Skeletal muscle tissue (tissue), 4 donors: ENCODE measurements around the gene PDZRN4. TPM values are rescaled to one million over a fixed set of nuclear protein-coding genes. Genes with fewer than 3 reads are reported as not detected.

Source experiments
- H3K27ac ChIP-seq: one replicate; pipeline ENCODE4 v1.7.0; 2013; ENCODE audit warnings: mild to moderate bottlenecking, low read depth, low read length, inconsistent platforms
- H3K27me3 ChIP-seq, 3 donors: one replicate each; pipeline ENCODE4 v1.7.0; 2013; ENCODE audit warnings: low read length in 3 of 3; ENCODE audit not compliant: control insufficient read depth in 3 of 3, insufficient read depth in 3 of 3
- H3K36me3 ChIP-seq, 3 donors: one replicate each; pipeline ENCODE4 v1.7.0; 2013; ENCODE audit warnings: low read length in 3 of 3; ENCODE audit not compliant: control insufficient read depth in 3 of 3, insufficient read depth in 3 of 3
- H3K4me1 ChIP-seq, 3 donors: one replicate each; pipeline ENCODE4 v1.7.0; 2013; ENCODE audit warnings: low read length in 3 of 3, mild to moderate bottlenecking in 3 of 3; ENCODE audit not compliant: control insufficient read depth in 3 of 3, insufficient read depth in 3 of 3
- H3K4me3 ChIP-seq, 3 donors: one replicate each; pipeline ENCODE4 v1.7.0; 2013; ENCODE audit warnings: low read length in 3 of 3
- H3K9ac ChIP-seq, 3 donors: one replicate each; pipeline ENCODE4 v1.7.0; 2013; ENCODE audit warnings: low read length in 3 of 3, mild to moderate bottlenecking in 3 of 3, moderate library complexity in 2 of 3, low read depth in 1 of 3
- H3K9me3 ChIP-seq, 3 donors: one replicate each; pipeline ENCODE4 v1.7.0; 2013; ENCODE audit warnings: low read length in 3 of 3; ENCODE audit not compliant: control insufficient read depth in 3 of 3
- total RNA-seq: library from RNA; depleted of rRNA; stranded (reverse); fragments of >200 nt; gene quantifications from one replicate; pipeline ENCODE4 v1.2.3, GENCODE V29; 2014
- donor health status: Osteomylitis.

The PDZRN4 gene
- total RNA-seq, 1 donor from 2014 or later, result 1.6 TPM

DNA sequence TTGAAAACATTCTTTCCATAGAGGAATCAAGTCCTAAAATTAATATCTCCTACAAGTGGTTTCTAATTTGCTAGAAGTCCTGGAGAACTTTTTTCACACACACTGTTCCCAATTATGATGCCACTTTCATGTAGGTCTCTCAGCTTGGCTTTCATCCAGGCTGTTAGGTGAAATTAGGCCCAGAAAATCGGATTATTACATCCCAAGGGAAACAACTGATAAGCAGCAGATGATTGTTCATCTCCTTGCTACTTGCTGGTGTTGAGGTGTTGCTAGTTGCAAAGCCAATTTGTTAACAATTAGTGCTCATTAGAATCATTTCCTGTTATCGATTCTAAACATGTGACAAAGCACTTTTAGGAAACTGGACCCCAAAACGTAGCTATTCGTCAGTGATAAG lies 248.0 kb downstream of the PDZRN4 start:
- no peaks in the 10 kb centered on the region for H3K27me3 ChIP-seq
- H3K4me1 ChIP-seq, result no peaks in the 10 kb centered on the region
- H3K27ac ChIP-seq, result no peak overlapping the region

DNA sequence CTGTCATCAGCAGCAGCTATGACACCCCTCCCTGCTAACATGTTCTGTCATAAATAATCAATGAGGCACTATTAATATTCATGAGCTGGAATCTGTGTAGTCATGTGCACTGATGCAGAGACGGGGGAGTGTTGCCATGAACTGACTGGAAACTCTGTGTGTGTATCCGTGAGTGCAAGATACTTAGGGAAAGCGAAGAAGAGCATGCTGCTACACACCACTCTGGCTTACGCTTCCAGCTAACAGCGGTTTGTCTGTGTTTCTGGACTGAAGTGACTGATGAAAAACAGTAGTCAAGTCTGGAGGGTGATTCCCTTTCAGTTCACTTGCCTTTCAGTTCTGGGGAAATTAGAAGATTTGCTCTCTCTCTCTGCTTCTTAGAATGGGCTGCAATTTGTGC lies 249.4 kb downstream of the PDZRN4 start:
- no peaks in the 10 kb centered on the region for H3K27me3 ChIP-seq
- H3K4me3 ChIP-seq, result no peak overlapping the region
- no peaks in the 10 kb centered on the region for H3K4me1 ChIP-seq
- H3K27ac ChIP-seq, result no peak overlapping the region
- H3K36me3 ChIP-seq, result no peaks in the 10 kb centered on the region
- no peaks in the 10 kb centered on the region for H3K9me3 ChIP-seq
- H3K9ac ChIP-seq, result no peak overlapping the region

More for the DNA sequence above, 248.0 kb downstream of the PDZRN4 start:
- H3K9me3 ChIP-seq, result no peaks in the 10 kb centered on the region
- no peak overlapping the region for H3K9ac ChIP-seq
- H3K4me3 ChIP-seq, result no peak overlapping the region
- no peaks in the 10 kb centered on the region for H3K36me3 ChIP-seq

DNA sequence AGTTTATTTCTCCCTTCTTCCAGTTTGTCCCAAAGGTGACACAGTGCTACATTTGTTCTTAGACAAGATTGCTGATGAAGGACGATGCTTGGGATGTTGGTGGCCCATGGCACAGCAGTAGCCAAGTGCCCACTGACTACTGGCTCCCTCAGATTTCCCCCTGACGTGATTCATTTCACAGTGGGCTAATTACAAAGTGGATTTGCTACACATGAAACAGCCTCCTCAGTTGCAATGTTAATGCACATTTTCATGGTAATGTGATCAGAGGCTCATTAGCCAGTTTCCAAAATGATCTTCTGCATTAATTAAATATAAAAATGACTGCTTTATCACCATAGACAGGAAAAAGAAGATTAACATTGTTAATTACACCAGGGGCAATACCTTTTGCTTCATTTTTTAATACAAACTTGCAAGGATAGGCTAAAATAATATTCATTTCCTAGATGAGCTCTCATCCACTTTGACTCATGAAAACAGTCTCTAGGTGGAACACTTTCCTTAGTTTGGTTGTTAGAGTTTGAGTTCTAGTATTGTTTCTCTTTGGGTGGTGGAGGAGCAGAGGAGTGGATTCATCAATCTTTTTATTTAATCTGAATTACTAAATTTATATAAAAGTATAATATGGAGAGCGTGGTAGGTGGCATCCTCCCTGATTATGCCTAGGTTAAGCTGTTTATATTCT lies 250.9 kb downstream of the PDZRN4 start:
- Histone ChIP-seq H3K4me3 (no peak overlapping the region), H3K27me3 (no peaks in the 10 kb centered on the region), H3K36me3 (no peaks in the 10 kb centered on the region), H3K4me1 (no peaks in the 10 kb centered on the region), H3K9ac (no peak overlapping the region), H3K9me3 (no peaks in the 10 kb centered on the region), H3K27ac (no peak overlapping the region)

DNA sequence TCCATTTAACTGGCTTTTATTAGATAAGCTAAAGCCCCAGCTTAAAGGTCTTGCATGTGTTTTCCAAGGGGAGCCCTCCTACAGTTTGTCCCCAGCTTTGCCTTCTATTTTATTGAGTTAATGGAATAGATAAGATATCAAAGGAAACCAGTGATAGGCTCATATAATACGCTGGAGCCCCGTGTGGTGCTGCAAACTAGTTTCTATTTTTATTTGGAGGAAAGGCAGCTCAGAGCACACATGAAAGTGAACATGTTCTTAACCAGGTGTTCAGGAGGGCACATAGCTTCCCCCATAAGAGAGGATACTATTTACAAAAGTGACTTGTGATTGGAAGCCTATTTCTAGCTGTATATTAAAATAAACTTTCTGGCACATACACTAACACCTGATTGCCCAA lies 251.7 kb downstream of the PDZRN4 start:
- H3K27ac ChIP-seq, result no peak overlapping the region
- no peak overlapping the region for H3K4me3 ChIP-seq
- no peaks in the 10 kb centered on the region for H3K9me3 ChIP-seq
- no peaks in the 10 kb centered on the region for H3K4me1 ChIP-seq
- H3K36me3 ChIP-seq, result no peaks in the 10 kb centered on the region
- no peak overlapping the region for H3K9ac ChIP-seq
- no peaks in the 10 kb centered on the region for H3K27me3 ChIP-seq

DNA sequence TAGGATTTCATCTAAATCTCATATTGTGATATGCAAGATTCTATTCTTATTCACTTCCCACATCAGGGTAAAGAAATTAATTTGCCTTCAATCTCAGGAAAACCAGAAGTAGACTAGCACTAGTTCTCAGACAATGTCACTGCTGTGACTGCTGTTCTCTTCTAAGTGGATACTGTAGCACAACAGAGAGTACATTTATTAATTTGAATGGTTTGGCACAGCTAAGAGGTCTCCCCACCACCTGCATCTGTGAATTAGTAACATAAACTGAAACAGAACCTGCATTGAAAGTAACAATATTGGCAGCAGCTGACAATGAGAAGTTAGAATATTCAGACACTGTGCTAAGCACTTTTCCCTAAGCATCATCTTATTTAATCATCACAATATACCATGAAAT lies 253.1 kb downstream of the PDZRN4 start:
- Histone ChIP-seq H3K36me3 (no peaks in the 10 kb centered on the region), H3K9ac (no peak overlapping the region), H3K4me3 (no peak overlapping the region), H3K4me1 (no peaks in the 10 kb centered on the region), H3K9me3 (no peaks in the 10 kb centered on the region), H3K27me3 (no peaks in the 10 kb centered on the region), H3K27ac (no peak overlapping the region)

DNA sequence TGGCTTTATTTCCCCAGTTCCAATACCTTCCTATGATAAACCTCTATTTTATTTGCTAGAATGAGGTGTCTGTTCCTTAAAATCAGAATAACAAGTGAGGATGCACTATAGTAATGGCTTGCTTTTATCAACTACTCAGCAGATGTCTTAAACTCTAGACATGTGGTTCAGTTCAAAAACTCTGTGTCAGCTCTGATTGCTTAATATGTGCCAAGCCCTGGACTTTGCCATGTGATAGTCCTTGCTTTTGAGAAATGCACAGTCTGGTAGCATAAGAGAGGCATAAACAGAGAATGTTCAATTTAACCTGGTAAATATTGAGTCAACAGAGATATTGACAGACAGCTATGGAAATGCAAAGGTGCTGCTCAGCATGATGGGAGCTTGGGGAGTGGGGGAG lies 254.8 kb downstream of the PDZRN4 start:
- Histone ChIP-seq H3K9me3 (no peaks in the 10 kb centered on the region), H3K4me3 (no peak overlapping the region), H3K27me3 (no peaks in the 10 kb centered on the region), H3K27ac (no peak overlapping the region), H3K9ac (no peak overlapping the region), H3K4me1 (no peaks in the 10 kb centered on the region), H3K36me3 (no peaks in the 10 kb centered on the region)

DNA sequence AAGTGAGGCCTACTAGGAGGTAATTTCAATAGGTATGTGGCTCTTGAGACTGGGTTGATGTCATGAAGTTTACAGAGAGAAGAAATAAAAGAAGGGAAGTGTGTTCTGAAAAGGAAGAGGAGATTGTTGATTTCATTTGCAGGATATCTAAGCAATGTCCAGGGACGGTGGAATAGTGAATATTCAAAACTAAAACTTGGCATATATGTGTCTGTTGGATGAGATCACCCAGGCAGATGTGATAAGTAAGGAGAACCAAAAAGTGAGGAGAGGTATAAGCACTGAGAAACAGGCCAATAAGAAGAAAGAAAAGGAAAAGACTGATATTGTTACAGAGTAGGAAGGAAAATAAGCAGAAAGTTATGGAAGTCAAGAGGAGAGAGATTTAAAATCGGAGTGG lies 255.6 kb downstream of the PDZRN4 start:
- Histone ChIP-seq H3K27ac (no peak overlapping the region), H3K27me3 (no peaks in the 10 kb centered on the region), H3K36me3 (no peaks in the 10 kb centered on the region), H3K4me3 (no peak overlapping the region), H3K9me3 (no peaks in the 10 kb centered on the region), H3K9ac (no peak overlapping the region), H3K4me1 (no peaks in the 10 kb centered on the region)

DNA sequence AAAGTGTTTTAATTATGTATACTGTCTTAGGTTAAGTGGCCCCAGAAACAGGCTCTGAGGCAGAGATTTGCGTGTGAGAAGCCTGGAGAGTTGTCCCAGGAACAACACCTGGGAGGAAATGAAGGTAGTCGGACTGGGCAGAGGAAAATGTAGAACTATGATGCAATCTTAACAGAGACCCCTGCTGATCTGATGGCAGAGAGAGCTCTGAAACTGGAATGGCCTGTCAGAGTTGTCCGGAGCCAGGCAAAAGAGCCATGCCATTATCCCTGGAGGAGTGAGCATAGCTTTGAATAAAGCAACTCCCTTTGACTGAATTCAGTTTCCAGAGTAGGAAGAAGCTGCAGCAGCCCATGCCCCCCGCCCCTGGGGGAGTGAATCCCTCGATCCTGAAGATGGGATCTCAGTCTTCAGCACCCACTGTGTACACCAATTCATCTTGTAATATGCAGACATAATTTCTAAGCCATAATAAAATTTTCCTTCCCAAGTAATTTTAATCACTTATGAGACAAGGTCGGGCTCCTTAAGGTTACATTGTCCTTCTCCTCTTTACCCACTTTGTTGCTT lies 264.8 kb downstream of the PDZRN4 start:
- Histone ChIP-seq H3K36me3 (no peaks in the 10 kb centered on the region), H3K9ac (no peak overlapping the region), H3K4me1 (no peaks in the 10 kb centered on the region), H3K9me3 (no peaks in the 10 kb centered on the region), H3K27ac (no peak overlapping the region), H3K27me3 (no peaks in the 10 kb centered on the region), H3K4me3 (no peak overlapping the region)

DNA sequence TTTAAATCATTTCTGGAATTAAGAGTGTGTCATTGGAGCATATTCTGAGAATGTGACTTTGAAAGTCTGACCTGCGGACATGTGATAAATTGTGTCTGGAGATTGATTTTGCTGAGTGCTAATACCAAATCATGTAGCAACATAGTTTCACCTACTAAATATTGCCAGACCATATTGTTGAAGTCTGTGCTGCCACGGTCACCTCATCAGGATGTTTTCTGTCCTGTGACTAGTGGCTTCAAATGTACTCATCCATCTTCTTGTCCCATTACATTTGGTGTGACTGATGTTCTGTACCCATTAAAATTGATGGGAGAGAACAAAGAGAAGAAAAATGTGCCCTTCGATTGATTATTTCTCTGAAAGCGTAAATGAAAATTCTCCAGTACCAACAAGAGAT lies 265.3 kb downstream of the PDZRN4 start:
- Histone ChIP-seq H3K9ac (no peak overlapping the region), H3K36me3 (no peaks in the 10 kb centered on the region), H3K27ac (no peak overlapping the region), H3K27me3 (no peaks in the 10 kb centered on the region), H3K4me1 (no peaks in the 10 kb centered on the region), H3K4me3 (no peak overlapping the region), H3K9me3 (no peaks in the 10 kb centered on the region)

DNA sequence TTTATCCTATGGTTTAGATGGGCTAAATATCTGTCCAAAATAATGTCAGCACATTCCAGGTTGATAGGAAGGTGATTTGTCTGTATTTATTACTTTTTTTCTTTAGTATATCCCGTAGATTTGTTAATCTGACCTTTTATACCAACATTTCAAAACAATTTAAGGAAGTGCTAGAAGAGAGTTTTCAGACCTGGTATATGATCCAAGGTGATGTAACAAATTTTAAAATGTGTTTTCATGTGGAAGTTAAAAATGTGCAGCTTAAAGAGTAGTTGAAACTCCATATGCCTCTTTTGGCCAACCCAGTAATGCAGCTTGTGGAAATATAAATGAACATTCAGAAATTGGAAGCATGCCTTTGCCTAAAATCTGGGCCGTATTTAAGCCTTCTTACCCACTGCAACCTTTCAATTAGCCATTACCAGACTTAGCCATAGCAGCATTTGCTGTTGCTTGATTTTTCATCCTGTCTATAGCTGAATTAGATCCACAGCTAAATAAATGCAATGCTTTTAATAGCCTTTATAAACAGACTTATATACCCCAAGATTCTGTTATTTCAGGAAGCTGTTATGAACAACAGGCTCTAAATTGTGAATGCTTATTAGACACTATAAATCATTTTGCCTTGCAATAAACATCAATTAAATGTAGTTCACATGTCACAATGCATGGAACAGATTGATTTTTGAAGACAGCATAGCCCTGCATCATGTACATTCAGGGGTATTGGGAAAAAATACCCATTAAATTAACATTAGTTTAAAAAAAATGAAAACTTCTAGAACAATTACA lies 271.2 kb downstream of the PDZRN4 start:
- no peak overlapping the region for H3K9ac ChIP-seq
- H3K27ac ChIP-seq, result no peak overlapping the region
- H3K27me3 ChIP-seq, result no peaks in the 10 kb centered on the region
- no peak overlapping the region for H3K4me3 ChIP-seq
- H3K9me3 ChIP-seq, result no peaks in the 10 kb centered on the region
- H3K36me3 ChIP-seq, result no peaks in the 10 kb centered on the region
- H3K4me1 ChIP-seq, result no peaks in the 10 kb centered on the region
